ENCODE data around the gene KNTC1. TPM values are rescaled to one million over a fixed set of nuclear protein-coding genes. Genes with fewer than 3 reads are reported as not detected.

KNTC1 gene
- total RNA-seq, 1 experiment from 2014 or later: 67.7 TPM

- Histone ChIP-seq H3K4me2 (no peak overlapping the region), H4K20me1 (ENCODE audit: insufficient read depth) (no peaks in the 10 kb centered on the region), H3K36me3 (ENCODE audit: low read depth) (peaks cover 16% of the 10 kb centered on the region; the same call in 1 of the 2 replicates), H3K9me3 (ENCODE audit: insufficient read depth, low read depth) (no peaks in the 10 kb centered on the region), H3K9me2 (ENCODE audit: insufficient read depth) (no peaks in the 10 kb centered on the region), H3K4me1 (replicated peaks; ENCODE audit: insufficient read depth) (no peaks in the 10 kb centered on the region), H3F3A (ENCODE audit: insufficient read depth, low read depth) (peaks cover 14% of the 10 kb centered on the region), H3K27ac (no peak overlapping the region), H3K27me3 (ENCODE audit: insufficient read depth, low read depth) (no peaks in the 10 kb centered on the region), H2AFZ (no peak overlapping the region), H3K4me3 (no peak overlapping the region), H3K79me2 (ENCODE audit: low read depth) (peaks cover 19% of the 10 kb centered on the region)
- ChIA-PET CTCF (no interaction called here), POLR2A (ENCODE audit: unreplicated experiment) (interaction anchor here (0.6 kb wide), 1 partner anchor 1237 kb away, joined by 24 read pairs; no protein-coding TSS in a partner anchor)
- TF ChIP-seq EZH2 (IDR thresholded peaks at IDR 0.05; ENCODE audit: low read depth) (no peak), CTCF (conservative IDR thresholded peaks at IDR 0.05) (no peak)
- no TSS peak for BruUV-seq (replicated peaks)
- intact Hi-C loops (cut with micrococcal nuclease; ENCODE audit: unreplicated experiment): no loop called here
- no peak for DNase-seq
Measured at GRCh38 chr12:122533856-122534255, 6.8 kb downstream of the KNTC1 start.

GRCh38 chr12:122537021-122537420, 10.0 kb downstream of the KNTC1 start:
- Histone ChIP-seq H3K27me3 (ENCODE audit: insufficient read depth, low read depth) (no peaks in the 10 kb centered on the region), H4K20me1 (ENCODE audit: insufficient read depth) (no peaks in the 10 kb centered on the region), H3K36me3 (ENCODE audit: low read depth) (peaks cover 7% of the 10 kb centered on the region; the same call in 1 of the 2 replicates), H3K4me3 (no peak overlapping the region), H3K27ac (no peak overlapping the region), H3K9me3 (ENCODE audit: insufficient read depth, low read depth) (no peaks in the 10 kb centered on the region), H3K79me2 (ENCODE audit: low read depth) (no peaks in the 10 kb centered on the region), H3K4me2 (no peak overlapping the region), H3K4me1 (replicated peaks; ENCODE audit: insufficient read depth) (no peaks in the 10 kb centered on the region), H3F3A (ENCODE audit: insufficient read depth, low read depth) (peaks cover 14% of the 10 kb centered on the region), H3K9me2 (ENCODE audit: insufficient read depth) (no peaks in the 10 kb centered on the region), H2AFZ (no peak overlapping the region)
- no TSS peak for BruUV-seq (replicated peaks)
- intact Hi-C loops (cut with micrococcal nuclease; ENCODE audit: unreplicated experiment): no loop called here
- ChIA-PET CTCF (no interaction called here), POLR2A (ENCODE audit: unreplicated experiment) (interaction anchor here (0.5 kb wide), 1 partner anchor 213 kb away, joined by 6 read pairs; no protein-coding TSS in a partner anchor)
- no peak for TF ChIP-seq CTCF (conservative IDR thresholded peaks at IDR 0.05)
- TF ChIP-seq EZH2 (IDR thresholded peaks at IDR 0.05; ENCODE audit: low read depth): no peak
- no peak for DNase-seq

GRCh38 chr12:122538496-122538895, 11.4 kb downstream of the KNTC1 start:
- intact Hi-C loops (cut with micrococcal nuclease; ENCODE audit: unreplicated experiment): no loop called here
- Histone ChIP-seq H3K36me3 (ENCODE audit: low read depth) (peaks cover 7% of the 10 kb centered on the region; the same call in 1 of the 2 replicates), H3K79me2 (ENCODE audit: low read depth) (no peaks in the 10 kb centered on the region), H3F3A (ENCODE audit: insufficient read depth, low read depth) (peaks cover 14% of the 10 kb centered on the region), H3K4me1 (replicated peaks; ENCODE audit: insufficient read depth) (no peaks in the 10 kb centered on the region), H4K20me1 (ENCODE audit: insufficient read depth) (no peaks in the 10 kb centered on the region), H2AFZ (no peak overlapping the region; the same call in 1 of the 2 replicates), H3K27ac (no peak overlapping the region), H3K4me2 (no peak overlapping the region), H3K9me2 (ENCODE audit: insufficient read depth) (no peaks in the 10 kb centered on the region), H3K4me3 (no peak overlapping the region), H3K9me3 (ENCODE audit: insufficient read depth, low read depth) (no peaks in the 10 kb centered on the region), H3K27me3 (ENCODE audit: insufficient read depth, low read depth) (no peaks in the 10 kb centered on the region)
- POLR2A ChIA-PET (ENCODE audit: unreplicated experiment): no interaction called here
- TF ChIP-seq CTCF (conservative IDR thresholded peaks at IDR 0.05) (no peak), EZH2 (IDR thresholded peaks at IDR 0.05; ENCODE audit: low read depth) (no peak)
- DNase-seq: no peak
- BruUV-seq (replicated peaks): no TSS peak
- CTCF ChIA-PET: no interaction called here
